Neural progenitor cell (in vitro differentiated cells): ENCODE measurements around the gene UACA.

ENCODE experiments used
- EZH2phosphoT487 ChIP-seq: fragments of 200-600 bp; sonication (generic); IDR thresholded peaks from 2 replicates; pipeline ENCODE4 v1.6.1; 2017; ENCODE audit warnings: antibody characterized with exemption
- TF ChIP-seq, protein P1 (sequence below): fragments of 200-600 bp; sonication (generic); IDR thresholded peaks from 2 replicates; pipeline ENCODE4 v1.5.1; 2017; ENCODE audit warnings: antibody characterized with exemption, mild to moderate bottlenecking

DNA sequence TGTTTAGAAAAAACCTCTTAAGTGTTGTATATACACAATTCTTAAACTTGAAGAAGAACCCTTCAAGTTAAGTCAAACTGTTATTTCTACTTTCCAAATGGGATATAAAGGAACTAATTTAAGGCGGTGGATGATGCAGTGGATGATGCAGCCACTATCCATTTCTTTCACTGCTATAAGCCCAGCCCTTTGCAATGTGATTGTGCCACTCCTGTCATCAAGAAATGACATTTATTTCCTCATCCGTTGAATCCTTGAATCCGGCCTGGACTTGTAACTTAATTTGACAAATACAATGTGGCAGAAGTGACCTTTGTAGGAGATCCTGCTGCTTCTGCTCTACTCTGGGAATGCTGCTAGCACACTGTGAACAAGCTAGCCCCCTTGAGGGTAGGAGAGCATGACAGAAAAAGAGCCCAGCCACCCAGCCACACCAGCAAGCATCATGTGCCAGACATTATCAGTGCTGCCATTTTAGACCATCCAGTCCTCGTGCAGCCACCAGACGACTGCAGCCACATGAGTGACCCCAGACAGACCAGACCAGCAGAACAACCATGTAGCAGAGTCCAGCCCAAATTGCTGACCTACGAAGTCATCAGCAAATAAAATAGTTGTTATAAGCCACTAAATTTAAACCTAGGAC is 47.4 kb downstream of the UACA start:
- TF ChIP-seq, protein P1, sequence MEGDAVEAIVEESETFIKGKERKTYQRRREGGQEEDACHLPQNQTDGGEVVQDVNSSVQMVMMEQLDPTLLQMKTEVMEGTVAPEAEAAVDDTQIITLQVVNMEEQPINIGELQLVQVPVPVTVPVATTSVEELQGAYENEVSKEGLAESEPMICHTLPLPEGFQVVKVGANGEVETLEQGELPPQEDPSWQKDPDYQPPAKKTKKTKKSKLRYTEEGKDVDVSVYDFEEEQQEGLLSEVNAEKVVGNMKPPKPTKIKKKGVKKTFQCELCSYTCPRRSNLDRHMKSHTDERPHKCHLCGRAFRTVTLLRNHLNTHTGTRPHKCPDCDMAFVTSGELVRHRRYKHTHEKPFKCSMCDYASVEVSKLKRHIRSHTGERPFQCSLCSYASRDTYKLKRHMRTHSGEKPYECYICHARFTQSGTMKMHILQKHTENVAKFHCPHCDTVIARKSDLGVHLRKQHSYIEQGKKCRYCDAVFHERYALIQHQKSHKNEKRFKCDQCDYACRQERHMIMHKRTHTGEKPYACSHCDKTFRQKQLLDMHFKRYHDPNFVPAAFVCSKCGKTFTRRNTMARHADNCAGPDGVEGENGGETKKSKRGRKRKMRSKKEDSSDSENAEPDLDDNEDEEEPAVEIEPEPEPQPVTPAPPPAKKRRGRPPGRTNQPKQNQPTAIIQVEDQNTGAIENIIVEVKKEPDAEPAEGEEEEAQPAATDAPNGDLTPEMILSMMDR = no peak
- TF ChIP-seq EZH2phosphoT487 = no peak
